ENCODE measurements around the gene BDKRB1. TPM values are rescaled to one million over a fixed set of nuclear protein-coding genes. Genes with fewer than 3 reads are reported as not detected.

Gene BDKRB1
- total RNA-seq, 1 donor from 2014 or later = 0.20 TPM

- H3K9ac ChIP-seq (ENCODE audit: low read length) = no peak overlapping the region
- H3K4me1 Mint-ChIP-seq (ENCODE audit: low read depth, unreplicated experiment) = peaks cover 3% of the 10 kb centered on the region
- H3K79me2 ChIP-seq (ENCODE audit: insufficient read depth, low read length) = no peaks in the 10 kb centered on the region
- no peaks in the 10 kb centered on the region for H3K36me3 Mint-ChIP-seq (ENCODE audit: low read depth, unreplicated experiment)
- no peaks in the 10 kb centered on the region for H3K36me3 ChIP-seq (ENCODE audit: insufficient read depth, low read length)
- no peak overlapping the region for H3K27ac ChIP-seq (ENCODE audit: low read depth, low read length)
- no peaks in the 10 kb centered on the region for H3K27me3 ChIP-seq (ENCODE audit: insufficient read depth, low read length)
- FAIRE-seq (no peak), DNase-seq (ENCODE audit: low read depth) (no peak)
- TF ChIP-seq EZH2 (IDR thresholded peaks at IDR 0.05; ENCODE audit: insufficient read depth, low read length) = no peak
- no peak for TF ChIP-seq CTCF (IDR thresholded peaks at IDR 0.05; ENCODE audit: insufficient read depth, low read depth, low read length)
- peaks cover 4% of the 10 kb centered on the region for H3K4me1 ChIP-seq (ENCODE audit: insufficient read depth, low read length)
- H3K9me3 Mint-ChIP-seq (ENCODE audit: unreplicated experiment) = no peaks in the 10 kb centered on the region
- peaks cover 2% of the 10 kb centered on the region for H3K9me3 ChIP-seq (ENCODE audit: insufficient read depth, low read depth, low read length)
- H2AFZ ChIP-seq (ENCODE audit: low read depth, low read length) = no peak overlapping the region
- no peak overlapping the region for H3K4me3 ChIP-seq (ENCODE audit: insufficient read depth, low read depth, low read length)
- H3K4me2 ChIP-seq (ENCODE audit: low read length) = no peak overlapping the region
- no peak overlapping the region for H3K27ac Mint-ChIP-seq (ENCODE audit: unreplicated experiment)
- H3K27me3 Mint-ChIP-seq (ENCODE audit: low read depth, unreplicated experiment) = peaks cover 29% of the 10 kb centered on the region
- no peaks in the 10 kb centered on the region for H4K20me1 ChIP-seq (ENCODE audit: insufficient read depth, low read length)
- no peak overlapping the region for H3K4me3 Mint-ChIP-seq (ENCODE audit: unreplicated experiment)
These were observed 34.2 kb upstream of the BDKRB1 start for GRCh38 chr14:96221841-96222240.

- Histone ChIP-seq H3K79me2 (ENCODE audit: insufficient read depth, low read length) (no peaks in the 10 kb centered on the region), H2AFZ (ENCODE audit: low read depth, low read length) (no peak overlapping the region), H3K9me3 (ENCODE audit: insufficient read depth, low read depth, low read length) (peaks cover 2% of the 10 kb centered on the region), H3K36me3 (ENCODE audit: insufficient read depth, low read length) (no peaks in the 10 kb centered on the region), H3K4me1 (ENCODE audit: insufficient read depth, low read length) (peaks cover 4% of the 10 kb centered on the region), H4K20me1 (ENCODE audit: insufficient read depth, low read length) (no peaks in the 10 kb centered on the region), H3K4me2 (ENCODE audit: low read length) (no peak overlapping the region), H3K9ac (ENCODE audit: low read length) (no peak overlapping the region), H3K27ac (ENCODE audit: low read depth, low read length) (no peak overlapping the region), H3K4me3 (ENCODE audit: insufficient read depth, low read depth, low read length) (no peak overlapping the region), H3K27me3 (ENCODE audit: insufficient read depth, low read length) (no peaks in the 10 kb centered on the region)
- Mint-ChIP-seq H3K36me3 (ENCODE audit: low read depth, unreplicated experiment) (no peaks in the 10 kb centered on the region), H3K27me3 (ENCODE audit: low read depth, unreplicated experiment) (peaks cover 23% of the 10 kb centered on the region), H3K9me3 (ENCODE audit: unreplicated experiment) (peaks cover 3% of the 10 kb centered on the region), H3K4me1 (ENCODE audit: low read depth, unreplicated experiment) (peaks cover 3% of the 10 kb centered on the region), H3K4me3 (ENCODE audit: unreplicated experiment) (no peak overlapping the region), H3K27ac (ENCODE audit: unreplicated experiment) (no peak overlapping the region)
- DNase-seq (ENCODE audit: low read depth) (no peak), FAIRE-seq (no peak)
- TF ChIP-seq CTCF (IDR thresholded peaks at IDR 0.05; ENCODE audit: insufficient read depth, low read depth, low read length) (no peak), EZH2 (IDR thresholded peaks at IDR 0.05; ENCODE audit: insufficient read depth, low read length) (no peak)
These were observed 31.4 kb upstream of the BDKRB1 start for GRCh38 chr14:96224480-96225096.

- Histone ChIP-seq H3K4me3 (ENCODE audit: insufficient read depth, low read depth, low read length) (no peak overlapping the region), H3K4me1 (ENCODE audit: insufficient read depth, low read length) (peaks cover 4% of the 10 kb centered on the region), H3K9ac (ENCODE audit: low read length) (no peak overlapping the region), H3K9me3 (ENCODE audit: insufficient read depth, low read depth, low read length) (peaks cover 2% of the 10 kb centered on the region), H2AFZ (ENCODE audit: low read depth, low read length) (no peak overlapping the region), H3K27ac (ENCODE audit: low read depth, low read length) (no peak overlapping the region), H3K36me3 (ENCODE audit: insufficient read depth, low read length) (no peaks in the 10 kb centered on the region), H3K79me2 (ENCODE audit: insufficient read depth, low read length) (no peaks in the 10 kb centered on the region), H4K20me1 (ENCODE audit: insufficient read depth, low read length) (no peaks in the 10 kb centered on the region), H3K4me2 (ENCODE audit: low read length) (no peak overlapping the region), H3K27me3 (ENCODE audit: insufficient read depth, low read length) (no peaks in the 10 kb centered on the region)
- Mint-ChIP-seq H3K9me3 (ENCODE audit: unreplicated experiment) (peaks cover 3% of the 10 kb centered on the region), H3K27me3 (ENCODE audit: low read depth, unreplicated experiment) (peaks cover 21% of the 10 kb centered on the region), H3K36me3 (ENCODE audit: low read depth, unreplicated experiment) (no peaks in the 10 kb centered on the region), H3K4me3 (ENCODE audit: unreplicated experiment) (no peak overlapping the region), H3K27ac (ENCODE audit: unreplicated experiment) (no peak overlapping the region), H3K4me1 (ENCODE audit: low read depth, unreplicated experiment) (peaks cover 3% of the 10 kb centered on the region)
- FAIRE-seq (no peak), DNase-seq (ENCODE audit: low read depth) (no peak)
- TF ChIP-seq CTCF (IDR thresholded peaks at IDR 0.05; ENCODE audit: insufficient read depth, low read depth, low read length) = no peak
- no peak for TF ChIP-seq EZH2 (IDR thresholded peaks at IDR 0.05; ENCODE audit: insufficient read depth, low read length)
These were observed 30.8 kb upstream of the BDKRB1 start for GRCh38 chr14:96225213-96225612.
